AG09309 (cell line): ENCODE results near the gene CAPZB.

ENCODE experiments used
- DNase-seq: peaks from one replicate; pipeline ENCODE4 v3.0.0-alpha.2; 2010; ENCODE audit warnings: low read depth
- H3K4me3 ChIP-seq: 2 replicates; pipeline ENCODE4 v1.5.1; 2011; ENCODE audit warnings: mild to moderate bottlenecking, low read depth, low read length, moderate library complexity; ENCODE audit not compliant: control insufficient read depth
- CTCF ChIP-seq: IDR thresholded peaks from 2 replicates; pipeline ENCODE4 v1.5.1; 2011; ENCODE audit warnings: mild to moderate bottlenecking, low read depth, low read length, inconsistent platforms; ENCODE audit not compliant: insufficient read depth, control insufficient read depth; ENCODE audit errors: missing control alignments

The CAPZB gene

GRCh38 chr1:19388980-19389379 is 96.4 kb downstream of the CAPZB start:
- no peak for DNase-seq
- no peak overlapping the region for H3K4me3 ChIP-seq
- no peak for TF ChIP-seq CTCF

- DNase-seq: no peak
- no peak for TF ChIP-seq CTCF
- H3K4me3 ChIP-seq: no peak overlapping the region
Observed at GRCh38 chr1:19387045-19387467, 98.3 kb downstream of the CAPZB start.

- H3K4me3 ChIP-seq: no peak overlapping the region
- no peak for TF ChIP-seq CTCF
- DNase-seq: no peak
Observed at GRCh38 chr1:19385869-19386591, 99.3 kb downstream of the CAPZB start.

- H3K4me3 ChIP-seq: no peak overlapping the region
- TF ChIP-seq CTCF: no peak
- DNase-seq: no peak
Observed at GRCh38 chr1:19385221-19385620, 100.1 kb downstream of the CAPZB start.

GRCh38 chr1:19384772-19385187 is 100.6 kb downstream of the CAPZB start:
- TF ChIP-seq CTCF: no peak
- no peak for DNase-seq

GRCh38 chr1:19384113-19384512 is 101.2 kb downstream of the CAPZB start:
- TF ChIP-seq CTCF: no peak
- no peak overlapping the region for H3K4me3 ChIP-seq
- DNase-seq: no peak

More at GRCh38 chr1:19384772-19385187, 100.6 kb downstream of the CAPZB start:
- H3K4me3 ChIP-seq: no peak overlapping the region
